ENCODE data around the gene OSBPL7. TPM values are rescaled to one million over a fixed set of nuclear protein-coding genes. Genes with fewer than 3 reads are reported as not detected.

OSBPL7 gene
- total and polyA plus RNA-seq, 7 donors, result 2.9 to 40.8 (median 7.8) TPM

GRCh38 chr17:47840742-47841487 lies 19.3 kb upstream of the OSBPL7 start, which contains the start of gene SCRN2:
Gene SCRN2 (minus strand): TSS chr17:47841273. CDS start chr17:47840843, 430 bp downstream.
- Histone ChIP-seq H3K4me3 (peak within 1 kb of the TSS; percentile 71 to 91 (median 80)), H3K36me3 (peaks cover 0 to 31% (median 9%) of the 10 kb centered on the region in 4 donors), H3K27me3 (peaks cover 5 to 10% (median 9%) of the 10 kb centered on the region in 3 donors), H3K9me3 (no peaks in the 10 kb centered on the region), H3K27ac (peak within 1 kb of the TSS; percentile 63 to 80 (median 76)), H3K4me1 (peaks cover 0 to 22% (median 18%) of the 10 kb centered on the region in 4 donors)
- intact Hi-C loops (cut with DNase I), result loop anchor here (1.0 to 10.0 kb wide), 4 partner anchors 49 to 294 kb away; no protein-coding TSS in a partner anchor
- peak; percentile 96 to 99 (median 98) for TF ChIP-seq CTCF (IDR thresholded peaks at IDR 0.05)
- no peak for TF ChIP-seq POLR2A (IDR thresholded peaks at IDR 0.05)
- TF ChIP-seq POLR2AphosphoS5 (IDR thresholded peaks at IDR 0.05), result peak in 2 of 4 donors; percentile 48 to 57
- 0% methylated on average over 55 of the region's 55 CpGs for WGBS, 2 donors
- peak; percentile 94 for DNase-seq

- Histone ChIP-seq H3K36me3 (peaks cover 0 to 34% (median 9%) of the 10 kb centered on the region in 4 donors), H3K4me1 (peaks cover 0 to 22% (median 18%) of the 10 kb centered on the region in 4 donors), H3K27me3 (peaks cover 0 to 3% (median 1%) of the 10 kb centered on the region in 3 donors), H3K9me3 (no peaks in the 10 kb centered on the region), H3K4me3 (peak overlapping the region; percentile 71 to 91 (median 80)), H3K27ac (peak overlapping the region; percentile 63 to 80 (median 76))
- TF ChIP-seq POLR2AphosphoS5 (IDR thresholded peaks at IDR 0.05) (no peak), POLR2A (IDR thresholded peaks at IDR 0.05) (no peak)
- 42 to 51% methylated on average over 17 of the region's 17 CpGs for WGBS, 2 donors
- DNase-seq, result no peak
- intact Hi-C loops (cut with DNase I), result loop anchor here (5.0 to 10.0 kb wide), 2 partner anchors 182 to 295 kb away; no protein-coding TSS in a partner anchor
Measured at GRCh38 chr17:47840001-47840741, 18.6 kb upstream of the OSBPL7 start.

- H3K27me3 ChIP-seq, result no peaks in the 10 kb centered on the region
- intact Hi-C loops (cut with DNase I), result no loop called here
- H3K36me3 ChIP-seq, result peaks cover 0 to 34% (median 9%) of the 10 kb centered on the region in 4 donors
- H3K27ac ChIP-seq, result no peak overlapping the region
- H3K4me1 ChIP-seq, result peaks cover 0 to 22% (median 18%) of the 10 kb centered on the region in 4 donors
- 93 to 94% methylated on average over 5 of the region's 5 CpGs for WGBS, 2 donors
- no peaks in the 10 kb centered on the region for H3K9me3 ChIP-seq
- no peak for DNase-seq
- H3K4me3 ChIP-seq, result no peak overlapping the region
- TF ChIP-seq CTCF (IDR thresholded peaks at IDR 0.05) (no peak), POLR2A (IDR thresholded peaks at IDR 0.05) (no peak), EP300 (IDR thresholded peaks at IDR 0.05) (no peak), POLR2AphosphoS5 (IDR thresholded peaks at IDR 0.05) (no peak)
Measured at GRCh38 chr17:47839071-47839470, 17.5 kb upstream of the OSBPL7 start.

- no peaks in the 10 kb centered on the region for H3K27me3 ChIP-seq
- H3K36me3 ChIP-seq, result peaks cover 0 to 34% (median 9%) of the 10 kb centered on the region in 4 donors
- H3K4me3 ChIP-seq, result no peak overlapping the region
- H3K27ac ChIP-seq, result no peak overlapping the region
- no peaks in the 10 kb centered on the region for H3K9me3 ChIP-seq
- TF ChIP-seq EP300 (IDR thresholded peaks at IDR 0.05) (no peak), POLR2A (IDR thresholded peaks at IDR 0.05) (no peak), POLR2AphosphoS5 (IDR thresholded peaks at IDR 0.05) (no peak), CTCF (IDR thresholded peaks at IDR 0.05) (no peak)
- H3K4me1 ChIP-seq, result peaks cover 0 to 22% (median 18%) of the 10 kb centered on the region in 4 donors
- intact Hi-C loops (cut with DNase I), result no loop called here
- DNase-seq, result no peak
- 95 to 96% methylated on average over 13 of the region's 13 CpGs for WGBS, 2 donors
Measured at GRCh38 chr17:47838636-47839035, 17.0 kb upstream of the OSBPL7 start.

All from sigmoid colon (tissue), 7 donors.